Tibial nerve (tissue), 3 donors: ENCODE measurements around the gene RSPH1.

Experiments used
- CTCF ChIP-seq, 5 experiments: fragments of 200-600 bp in 3 of 5; fragments of 450-650 bp in 2 of 5; sonication (generic) in 3 of 5; IDR thresholded peaks; one replicate each; pipeline ENCODE4 v1.5.1; 2016 to 2019; ENCODE audit warnings: antibody characterized with exemption in 5 of 5, mild to moderate bottlenecking in 3 of 5, moderate library complexity in 2 of 5
- POLR2A ChIP-seq, 2 donors: fragments of 450-650 bp; IDR thresholded peaks; one replicate each; pipeline ENCODE4 v1.6.1; 2017; ENCODE audit warnings: antibody characterized with exemption in 2 of 2, mild to moderate bottlenecking in 2 of 2, moderate library complexity in 2 of 2

GRCh38 chr21:42436914-42437313 is 59.1 kb downstream of the RSPH1 start:
- TF ChIP-seq CTCF (IDR thresholded peaks at IDR 0.05) = no peak
- no peak for TF ChIP-seq POLR2A (IDR thresholded peaks at IDR 0.05)
